B cell (primary cell): ENCODE measurements around the gene LRRC47.

ENCODE experiments used
- CTCF ChIP-seq: fragments of 200-600 bp; IDR thresholded peaks from one replicate; pipeline ENCODE4 v1.8.0; 2022; ENCODE audit warnings: antibody characterized with exemption, mild to moderate bottlenecking
- EZH2 ChIP-seq: IDR thresholded peaks from 2 replicates; pipeline ENCODE4 v1.6.1; 2012; ENCODE audit warnings: borderline replicate concordance, low read depth, mild to moderate bottlenecking, moderate library complexity, low read length; ENCODE audit not compliant: insufficient read depth, poor library complexity, severe bottlenecking

- TF ChIP-seq CTCF, result no peak
- no peak for TF ChIP-seq EZH2
Observed at GRCh38 chr1:3735027-3735681, 61.1 kb downstream of the LRRC47 start.
